Endothelial cell of umbilical vein (primary cell): Measurements from ENCODE around the gene SLC5A1.

Source experiments
- CTCF ChIP-seq, 2 donors: IDR thresholded peaks; 1 replicate in 1 of 2; 2 replicates in 1 of 2; pipeline ENCODE4 v1.5.1; 2011; ENCODE audit warnings: low read length in 2 of 2, mild to moderate bottlenecking in 2 of 2, moderate library complexity in 2 of 2, control low read depth in 1 of 2, inconsistent platforms in 1 of 2, low read depth in 1 of 2; ENCODE audit not compliant: insufficient read depth in 1 of 2; ENCODE audit errors: extremely low read depth in 1 of 2
- EZH2 ChIP-seq: IDR thresholded peaks from 2 replicates; pipeline ENCODE4 v1.6.1; 2012; ENCODE audit warnings: borderline replicate concordance, low read depth, mild to moderate bottlenecking, moderate library complexity, low read length, inconsistent platforms; ENCODE audit not compliant: severe bottlenecking
- FOS ChIP-seq: IDR thresholded peaks from 2 replicates; pipeline ENCODE4 v1.6.1; 2011; ENCODE audit warnings: mild to moderate bottlenecking, low read length, moderate library complexity, borderline replicate concordance; ENCODE audit not compliant: insufficient read depth
- JUN ChIP-seq: IDR thresholded peaks from 2 replicates; pipeline ENCODE4 v1.6.1; 2011; ENCODE audit warnings: borderline replicate concordance, low read depth; ENCODE audit not compliant: insufficient read length, insufficient read depth
- MAX ChIP-seq: IDR thresholded peaks from 2 replicates; pipeline ENCODE4 v1.6.1; 2011; ENCODE audit not compliant: insufficient read depth, insufficient read length
- POLR2A ChIP-seq: IDR thresholded peaks from 2 replicates; pipeline ENCODE4 v1.6.1; 2012; ENCODE audit warnings: low read depth, mild to moderate bottlenecking, control low read depth, low read length
- POLR2AphosphoS5 ChIP-seq: IDR thresholded peaks from 2 replicates; pipeline ENCODE4 v1.6.1; 2012; ENCODE audit warnings: low read depth, mild to moderate bottlenecking, control low read depth, low read length, moderate library complexity; ENCODE audit not compliant: insufficient read depth

GRCh38 chr22:32040324-32040904, 2.6 kb upstream of the SLC5A1 start:
- TF ChIP-seq JUN, result no peak
- TF ChIP-seq CTCF (IDR thresholded peaks at IDR 0.05; ENCODE audit: extremely low read depth in 1 of 2, insufficient read depth in 1 of 2, low read depth in 1 of 2, low read length in 2 of 2), result no peak
- TF ChIP-seq POLR2AphosphoS5, result no peak
- no peak for TF ChIP-seq POLR2A
- no peak for TF ChIP-seq MAX
- no peak for TF ChIP-seq EZH2
- TF ChIP-seq FOS, result no peak
